Medulla oblongata (tissue), 1 donor: ENCODE measurements around the gene BCOR.

ENCODE experiments used
- DNase-seq: peaks from one replicate; pipeline ENCODE4 v3.0.0-alpha.2; 2015; ENCODE audit errors: extremely low spot score

BCOR gene

DNA sequence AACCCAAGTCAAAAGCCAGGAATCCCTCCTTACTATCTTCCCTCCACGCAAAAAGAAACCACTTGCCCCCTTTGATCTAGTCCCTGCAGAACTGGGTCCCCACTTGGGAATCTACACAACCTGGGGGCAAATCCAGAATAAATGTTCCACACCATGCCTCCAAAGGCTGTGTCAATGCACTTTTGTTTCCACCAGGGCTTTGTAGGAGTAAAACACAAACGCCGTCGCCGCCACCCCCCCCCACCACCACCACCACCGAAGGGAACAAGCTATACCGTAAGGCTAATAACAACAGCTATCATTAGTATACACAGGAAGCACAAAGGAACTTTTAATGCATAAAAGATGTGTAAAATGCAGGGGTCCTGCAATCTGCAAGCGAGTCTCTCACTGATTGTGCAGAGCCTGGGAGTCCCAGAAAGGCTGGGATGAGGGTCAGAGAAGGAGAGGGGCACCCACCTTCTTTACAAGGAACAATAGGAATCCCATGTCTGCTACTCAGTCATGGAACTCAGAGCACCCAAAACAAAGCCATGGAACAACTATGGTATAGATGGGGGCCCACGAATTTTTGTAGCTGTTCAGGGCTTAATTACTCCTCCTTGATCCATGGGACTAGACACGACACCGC, 13.2 kb downstream of the BCOR start:
- DNase-seq = no peak

DNA sequence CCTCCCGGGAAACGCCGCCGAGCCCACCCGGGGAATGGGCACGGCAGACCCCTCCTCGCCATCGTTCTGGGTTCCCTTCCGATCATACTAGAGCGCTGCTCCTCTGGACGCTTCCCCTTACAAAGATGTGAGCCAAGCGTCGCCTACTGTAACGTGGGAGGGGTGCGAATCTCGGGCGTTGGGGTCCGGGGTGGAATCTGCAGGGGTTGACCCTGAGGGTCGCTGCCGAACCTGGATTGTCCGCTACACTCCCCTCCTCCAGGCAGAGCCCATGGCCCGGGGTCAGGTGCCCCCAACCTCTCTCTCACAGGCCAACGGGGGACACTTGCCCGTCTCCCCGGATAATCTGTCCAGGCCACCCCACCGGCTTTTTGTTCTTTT, 13.8 kb downstream of the BCOR start:
- DNase-seq = no peak

DNA sequence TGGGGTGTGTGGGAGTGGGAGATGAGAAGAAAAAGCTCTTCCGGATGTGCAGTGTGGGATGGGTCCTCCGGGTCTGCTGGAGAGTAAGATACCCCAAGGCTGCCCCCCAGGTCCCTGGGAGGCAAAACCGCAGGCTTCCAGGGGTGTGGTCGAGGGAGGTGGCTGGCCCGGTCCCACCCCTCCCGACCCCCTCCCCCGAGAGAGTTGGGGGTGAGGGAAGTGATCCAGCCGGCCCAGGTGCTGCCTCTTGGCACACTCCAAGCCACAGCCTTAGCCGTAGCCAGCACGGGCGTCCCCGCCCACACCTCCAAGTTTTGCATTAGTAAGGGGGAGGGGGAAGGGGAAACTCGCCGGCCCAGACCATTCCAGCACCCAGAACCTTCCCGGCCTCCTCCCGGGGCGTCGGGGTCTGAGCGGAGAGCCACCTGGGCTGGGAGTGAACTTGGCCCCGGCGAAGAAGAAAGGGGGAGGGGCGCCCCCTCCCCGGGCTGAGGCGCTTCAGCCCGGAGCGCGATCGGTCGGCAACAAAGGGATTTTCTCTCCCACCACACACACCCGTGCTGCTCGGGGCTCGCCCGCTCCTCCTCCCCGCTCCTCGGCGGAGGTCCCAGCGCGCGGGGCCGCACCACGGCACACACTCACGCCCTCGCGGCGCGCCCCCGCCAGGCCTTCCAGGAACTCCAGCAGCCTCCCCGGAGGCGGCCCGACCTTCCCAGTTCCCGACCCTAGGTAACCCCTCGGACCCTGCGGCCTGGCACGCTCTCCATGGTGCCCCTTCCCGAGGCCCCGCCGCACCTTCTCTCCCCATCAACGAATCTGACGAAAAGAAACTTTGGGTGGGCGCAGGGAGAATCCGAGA, 14.4 kb downstream of the BCOR start:
- no peak for DNase-seq

DNA sequence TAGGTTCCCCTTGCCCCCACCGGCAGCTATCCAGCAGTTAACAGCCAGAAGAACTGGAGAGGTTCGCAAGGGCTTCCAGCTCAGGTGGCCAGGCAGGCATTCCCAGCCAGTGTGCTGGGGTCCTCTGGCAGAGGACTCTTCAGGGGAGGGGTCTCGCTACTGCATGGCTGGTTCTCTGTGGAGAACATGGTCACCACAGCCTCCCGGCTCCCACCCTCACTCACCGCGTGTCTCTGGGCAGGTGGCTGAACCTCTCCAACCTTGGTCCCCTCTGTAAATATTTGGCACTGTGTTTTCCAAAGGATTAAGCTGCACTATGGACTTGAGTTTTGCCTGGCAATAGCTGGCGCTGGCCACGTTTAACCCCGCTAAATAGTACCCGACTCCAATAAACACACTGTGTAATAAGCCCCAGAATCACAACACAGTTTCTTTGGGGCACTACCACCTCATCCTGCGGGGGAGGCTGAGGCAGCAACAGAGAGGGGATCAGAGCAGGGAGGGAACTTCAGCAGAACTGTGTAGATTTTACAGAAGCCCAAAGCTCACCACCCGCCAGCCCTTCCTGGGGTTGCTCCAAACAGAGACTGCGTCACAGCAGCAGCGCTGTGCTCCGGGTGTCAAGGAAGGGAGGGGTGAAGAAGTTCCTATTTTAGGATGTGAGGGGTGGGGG, 15.2 kb downstream of the BCOR start:
- no peak for DNase-seq

DNA sequence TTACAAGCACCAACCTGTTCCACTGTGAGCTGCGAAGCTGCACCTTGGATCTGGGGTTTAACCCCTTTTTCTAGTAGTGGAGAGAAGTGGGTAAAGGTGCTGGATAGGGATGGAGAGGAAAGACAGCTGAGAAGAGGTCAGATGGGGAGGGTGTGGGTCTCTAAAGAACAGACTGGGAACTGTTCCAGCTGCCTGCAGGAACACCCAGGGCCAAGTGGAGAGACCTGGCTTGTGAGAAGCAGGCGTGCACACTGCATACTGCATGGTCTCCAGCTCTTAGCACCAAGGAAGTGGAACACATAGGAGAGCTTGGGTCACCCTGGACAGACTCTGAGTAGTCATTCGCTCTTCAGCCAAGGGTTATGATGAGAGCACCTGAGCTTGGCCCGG, 16.1 kb downstream of the BCOR start:
- DNase-seq = no peak

DNA sequence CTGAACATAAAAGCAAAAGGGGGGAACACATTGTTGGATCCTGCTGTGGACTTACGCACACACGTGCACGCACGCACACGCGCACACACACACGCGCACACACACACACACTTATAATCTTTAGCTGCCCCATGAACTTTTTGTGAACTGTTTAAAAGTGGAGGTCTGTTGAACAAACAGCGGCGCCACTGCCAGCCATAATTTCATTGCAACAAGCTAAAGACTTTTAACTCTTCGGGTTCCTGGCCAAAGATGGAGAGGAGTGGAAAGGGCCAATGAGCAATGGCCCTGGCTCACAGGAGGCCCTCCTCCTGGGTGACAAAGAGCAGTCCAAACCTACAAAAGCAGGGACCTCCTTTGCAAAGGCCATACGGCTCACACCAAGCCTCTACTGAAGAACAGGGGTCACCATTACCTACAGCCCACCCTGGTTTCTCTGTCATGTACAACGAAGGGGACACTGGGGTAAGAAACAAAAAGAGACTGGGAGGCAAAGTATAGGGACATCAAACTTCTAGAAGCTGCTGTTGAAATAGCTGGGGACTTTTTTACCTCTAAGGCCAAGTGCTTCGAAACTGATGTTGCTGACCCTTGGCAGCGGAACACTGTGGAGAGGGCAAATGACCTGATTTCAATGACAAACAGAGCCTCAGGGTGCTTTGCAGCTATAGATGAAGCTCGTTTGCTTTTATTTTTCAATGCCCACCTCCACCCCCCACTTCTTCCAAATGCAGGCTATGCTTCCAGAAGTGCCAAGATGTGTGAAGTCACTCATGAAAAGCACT, 16.7 kb downstream of the BCOR start:
- DNase-seq = no peak

DNA sequence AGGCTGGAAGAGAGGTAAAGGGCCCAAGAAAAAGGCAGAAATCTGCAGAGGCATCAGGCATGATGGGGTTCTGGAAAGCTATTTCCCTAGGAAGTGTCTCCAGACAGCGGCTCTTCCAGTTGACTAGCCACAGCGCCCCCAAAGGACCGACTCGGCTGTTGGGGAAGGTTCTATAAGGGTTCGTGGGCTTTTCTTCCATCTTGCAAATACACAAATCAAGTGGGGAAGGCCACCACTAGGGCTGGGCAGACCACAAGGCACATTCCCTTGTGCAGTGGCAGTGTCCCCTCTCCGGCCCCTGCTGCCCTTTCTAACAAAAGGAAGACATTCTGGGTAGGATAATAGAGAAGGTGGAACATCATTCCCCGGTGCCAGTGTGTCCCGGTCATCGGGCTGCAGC, 18.2 kb downstream of the BCOR start:
- DNase-seq = no peak

DNA sequence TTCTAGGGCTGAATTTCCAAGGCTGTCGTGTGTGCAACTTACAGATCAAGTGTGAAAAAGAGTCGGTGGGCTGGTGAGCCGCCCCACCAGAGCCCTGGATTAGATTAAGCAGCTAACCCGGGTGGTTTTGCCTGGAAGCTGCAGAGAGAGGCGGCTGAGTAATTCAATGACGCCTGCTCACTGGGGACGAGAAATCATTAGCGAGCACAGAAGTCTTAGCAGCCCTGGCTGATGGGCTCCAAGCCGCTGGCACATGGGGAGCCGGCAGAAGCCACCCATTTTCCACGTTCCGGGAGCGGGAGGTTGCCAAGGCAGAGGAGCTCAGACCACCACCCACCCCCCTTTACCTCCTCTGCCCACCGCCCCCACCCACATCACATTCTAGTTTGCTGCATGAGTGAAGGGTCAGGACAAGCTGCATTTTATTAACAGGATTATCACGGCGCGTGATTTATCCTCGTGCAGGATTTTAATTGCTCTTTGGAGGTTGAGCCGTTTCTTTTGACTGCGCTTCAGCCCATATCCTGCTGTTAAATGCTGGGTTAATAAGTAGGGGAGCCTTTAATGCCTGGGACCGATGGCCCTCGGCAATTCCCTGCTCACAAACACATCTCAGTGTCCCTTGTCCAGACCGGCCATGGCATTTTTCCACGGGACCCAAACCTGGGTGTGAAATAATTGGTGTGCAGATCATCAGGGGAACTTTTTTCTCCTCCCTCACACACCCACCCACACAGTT, 19.1 kb downstream of the BCOR start:
- no peak for DNase-seq

DNA sequence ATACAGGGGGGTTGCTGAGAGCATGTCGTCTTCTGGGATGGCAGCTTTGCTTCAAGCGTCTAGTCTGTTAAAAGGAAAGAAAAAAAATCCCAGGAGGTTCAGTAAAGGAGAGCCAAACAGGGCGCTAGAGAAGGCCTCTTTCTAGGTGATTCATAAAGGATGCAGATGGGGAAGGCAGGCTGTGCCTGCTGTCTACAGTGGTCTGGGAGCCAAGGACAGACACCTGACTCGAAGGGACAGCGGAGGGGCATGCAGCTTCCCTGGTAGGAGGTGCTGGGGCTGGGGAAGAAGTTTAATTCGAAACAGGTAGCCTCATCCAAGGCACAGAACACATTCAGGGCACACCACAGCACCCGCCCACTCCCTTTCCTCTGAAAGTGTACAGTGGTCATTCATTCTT, 19.9 kb downstream of the BCOR start:
- DNase-seq = no peak

DNA sequence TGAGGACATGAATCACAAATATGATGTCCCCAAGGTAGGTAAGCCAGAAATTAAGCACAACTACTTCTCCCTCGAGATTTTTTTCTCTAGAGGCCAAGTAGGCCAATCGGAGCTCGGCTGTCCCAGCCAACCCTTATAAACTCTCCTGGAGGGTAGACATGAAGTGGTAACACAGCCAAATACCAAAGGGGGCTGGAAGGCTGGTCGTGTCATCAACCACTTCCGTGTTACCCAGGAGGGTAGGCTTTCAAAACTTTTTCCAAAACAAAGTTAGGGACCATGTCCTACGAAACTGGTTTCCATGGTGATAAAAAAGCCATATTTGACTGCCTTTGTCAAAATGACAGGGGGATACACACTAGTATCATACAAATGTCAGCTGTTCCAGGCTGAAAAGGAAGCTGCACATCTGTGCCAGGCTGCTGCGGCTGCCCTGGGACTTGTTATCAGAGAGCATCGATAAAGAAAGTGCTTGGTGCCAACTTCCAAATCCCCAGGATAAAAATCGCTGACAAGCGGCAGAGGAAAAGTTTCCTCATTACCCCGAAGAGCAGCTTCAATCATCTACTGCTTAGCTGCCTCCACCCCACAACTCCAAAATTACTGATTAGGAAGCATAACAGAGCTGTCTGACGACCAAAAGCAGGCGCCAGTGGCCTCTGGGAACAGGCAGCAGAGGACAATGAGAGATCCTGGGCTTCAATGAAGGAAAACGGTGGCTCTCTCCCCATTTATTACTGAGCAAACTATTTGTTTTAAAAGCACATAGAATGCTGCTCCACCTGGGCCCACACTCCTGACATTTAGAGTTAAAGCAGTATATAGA, 20.8 kb downstream of the BCOR start:
- DNase-seq = no peak

DNA sequence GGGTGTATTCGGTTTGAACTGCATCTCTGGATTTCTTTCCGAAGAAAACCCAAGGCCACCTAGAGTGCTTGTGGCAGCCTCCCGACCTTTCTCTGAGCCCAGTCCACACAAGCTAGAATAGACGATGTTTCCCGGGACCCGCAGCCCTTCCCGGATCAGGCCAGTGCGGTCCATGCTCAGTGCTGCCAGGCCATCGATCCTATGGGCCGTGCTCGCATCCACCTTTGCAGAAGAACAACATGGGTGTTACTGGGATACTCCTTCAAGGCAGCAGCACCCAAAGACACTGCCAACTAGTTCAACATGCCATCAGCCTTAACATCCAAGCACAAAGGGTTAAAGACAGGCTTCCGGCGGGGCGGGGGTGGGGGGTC, 22.8 kb downstream of the BCOR start:
- no peak for DNase-seq

DNA sequence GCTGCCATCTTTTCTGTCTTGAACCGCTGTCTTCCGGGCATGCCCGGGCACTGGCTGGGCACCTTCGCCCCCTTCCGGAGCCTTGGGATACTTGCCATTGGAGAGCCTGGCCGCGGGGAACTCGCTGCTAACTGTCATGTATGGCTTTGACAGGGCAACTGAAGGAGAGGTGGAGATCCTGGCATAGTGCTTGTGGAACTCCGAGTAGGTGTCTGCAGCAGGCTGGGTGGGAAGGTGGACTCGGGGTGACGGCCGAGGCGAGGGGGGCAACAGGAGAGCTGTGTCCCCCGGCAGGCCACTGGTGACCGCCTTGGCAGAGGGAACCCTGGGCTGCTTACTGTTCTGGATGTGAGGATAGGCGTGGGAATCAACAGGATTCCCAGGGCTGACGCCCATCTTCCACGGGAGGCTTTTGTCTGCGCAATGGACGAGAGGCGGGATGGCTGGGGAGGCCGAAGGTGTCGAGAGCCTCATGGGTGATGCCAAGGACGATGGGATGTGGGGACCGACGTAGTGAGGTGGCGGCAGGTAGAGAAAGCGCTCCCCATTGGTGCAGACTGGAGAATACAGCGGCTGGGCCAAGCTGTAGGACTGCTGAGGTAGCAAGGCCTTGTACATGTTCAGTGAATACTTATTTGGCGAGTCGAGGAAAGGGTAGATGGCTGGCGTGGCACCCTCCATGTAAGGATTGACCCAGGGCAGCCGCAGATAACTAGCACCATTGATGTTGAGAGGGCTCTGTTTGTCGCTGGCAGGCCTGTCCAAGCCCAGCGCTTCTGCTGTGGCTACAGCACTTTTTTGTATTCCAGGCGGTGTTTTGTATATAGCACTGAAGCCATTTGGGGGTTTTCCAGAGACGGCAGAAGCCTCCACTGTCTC, 23.4 kb downstream of the BCOR start:
- no peak for DNase-seq

DNA sequence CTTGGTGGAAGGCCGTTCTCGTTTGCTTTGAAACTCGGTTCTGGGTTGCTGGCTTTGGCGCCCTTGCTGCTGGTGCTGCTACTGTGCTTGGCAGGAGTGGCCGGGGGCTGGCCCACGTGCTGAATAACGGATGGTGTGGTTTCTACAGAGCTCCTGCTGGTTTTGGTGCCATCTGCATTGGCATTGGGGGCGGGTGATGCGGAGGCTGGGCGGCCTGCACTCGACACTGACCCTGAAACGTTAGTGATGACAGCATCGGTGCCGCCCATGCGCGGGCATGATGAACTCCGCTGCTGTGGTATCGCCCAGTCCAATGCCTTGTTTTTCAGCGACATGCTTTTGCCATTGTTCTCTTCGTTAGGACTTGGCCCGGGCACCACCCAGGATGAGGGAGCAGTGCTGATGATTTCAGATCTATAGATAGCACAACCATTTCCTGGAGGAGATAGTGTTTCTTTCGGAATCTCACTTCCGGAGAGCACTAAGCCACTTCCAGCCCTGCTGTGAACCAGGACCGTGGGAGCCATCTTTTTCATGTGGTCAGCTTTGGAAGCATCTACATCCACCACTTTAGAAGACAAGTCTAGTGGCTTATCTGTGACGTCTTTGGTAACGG, 24.2 kb downstream of the BCOR start:
- no peak for DNase-seq

DNA sequence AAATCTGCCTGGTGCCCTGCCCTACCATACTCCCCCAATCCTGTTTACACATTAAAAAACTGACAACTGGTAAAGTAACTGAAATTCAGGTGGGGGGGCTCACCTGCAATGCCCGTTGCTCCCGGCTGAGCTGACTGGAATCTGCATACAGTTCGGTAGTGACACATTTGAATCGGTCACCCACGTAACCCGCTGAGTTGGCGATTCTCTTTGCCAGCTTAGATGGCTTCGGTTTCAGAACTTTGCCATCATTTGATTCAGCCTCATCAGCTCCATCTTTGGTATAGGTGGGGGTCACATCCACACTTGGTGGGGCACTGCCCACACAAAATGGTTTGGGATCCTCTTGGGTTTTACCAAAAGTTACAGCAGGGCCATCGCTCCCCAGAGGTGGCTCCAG, 25.5 kb downstream of the BCOR start:
- DNase-seq = no peak

DNA sequence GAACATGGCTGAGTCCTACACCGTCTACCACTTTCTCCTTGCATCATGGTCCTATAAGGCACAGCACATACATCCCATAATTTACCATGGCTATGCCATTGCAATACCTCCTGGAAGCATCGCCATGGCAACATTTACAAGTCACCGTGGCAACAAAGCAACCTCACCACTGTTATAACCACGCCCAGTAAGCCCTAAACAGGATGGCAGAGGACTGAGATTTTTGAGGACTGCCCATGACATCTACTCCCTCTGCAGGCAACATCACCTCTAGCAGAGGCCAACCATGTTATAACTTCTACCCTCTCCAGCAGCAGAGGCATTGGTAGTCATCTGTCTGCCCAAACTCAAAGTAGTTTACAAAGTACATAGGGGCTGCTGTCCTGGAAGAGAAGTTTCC, 29.7 kb downstream of the BCOR start:
- DNase-seq = no peak

DNA sequence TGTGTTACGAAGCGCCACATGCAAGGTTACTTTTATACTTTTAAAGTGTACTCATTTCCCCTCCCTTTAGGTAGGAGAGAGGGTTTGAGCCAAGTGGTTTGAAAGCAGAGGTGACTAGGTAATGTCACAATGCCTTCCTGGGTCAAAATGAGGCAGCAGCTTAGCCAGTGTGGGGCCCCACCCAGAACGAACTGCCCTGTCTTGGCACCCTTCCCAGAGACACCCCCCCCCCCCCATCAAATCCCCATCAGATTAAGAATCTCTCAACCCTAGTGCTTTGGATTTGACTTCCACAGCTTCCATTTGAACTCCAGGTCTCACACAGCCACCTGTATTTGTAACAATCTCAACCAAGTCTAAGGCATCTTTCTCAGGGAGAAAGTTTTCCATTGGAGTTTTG, 31.1 kb downstream of the BCOR start:
- no peak for DNase-seq

DNA sequence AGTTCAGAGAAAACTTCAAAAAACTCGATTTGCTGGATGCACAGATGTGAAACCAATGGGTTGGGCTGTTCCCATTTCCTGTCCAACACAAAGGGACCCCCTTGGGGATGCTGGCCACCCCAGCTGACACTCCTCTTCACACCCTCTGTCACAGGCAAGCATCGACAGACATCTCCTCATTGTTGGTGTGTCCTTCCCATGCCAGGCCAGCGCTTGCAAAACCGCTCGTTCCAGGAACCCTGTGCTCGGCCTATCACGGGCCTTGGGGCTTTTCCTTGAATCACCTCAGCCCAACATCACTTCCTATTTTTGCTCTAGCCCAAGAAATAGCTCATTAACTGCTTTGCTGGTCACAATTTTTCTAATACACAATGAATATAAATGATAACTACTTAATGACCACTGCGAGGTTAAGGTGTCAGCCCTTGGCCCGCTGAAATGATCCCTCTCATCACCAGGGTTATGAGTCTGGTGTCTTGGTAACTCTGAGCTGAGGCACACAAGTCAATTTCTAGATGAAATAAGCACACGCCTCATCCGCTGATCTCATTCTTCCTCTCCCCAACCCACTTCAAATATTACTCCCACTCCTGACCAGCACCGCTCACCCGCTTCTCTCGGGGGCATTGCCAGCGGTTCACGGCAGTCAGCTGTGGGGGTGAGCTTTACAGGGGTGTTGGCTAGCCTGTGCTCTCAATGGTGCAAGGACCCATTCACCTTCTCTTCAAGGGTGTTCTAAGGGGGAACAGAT, 32.3 kb downstream of the BCOR start:
- DNase-seq = no peak

DNA sequence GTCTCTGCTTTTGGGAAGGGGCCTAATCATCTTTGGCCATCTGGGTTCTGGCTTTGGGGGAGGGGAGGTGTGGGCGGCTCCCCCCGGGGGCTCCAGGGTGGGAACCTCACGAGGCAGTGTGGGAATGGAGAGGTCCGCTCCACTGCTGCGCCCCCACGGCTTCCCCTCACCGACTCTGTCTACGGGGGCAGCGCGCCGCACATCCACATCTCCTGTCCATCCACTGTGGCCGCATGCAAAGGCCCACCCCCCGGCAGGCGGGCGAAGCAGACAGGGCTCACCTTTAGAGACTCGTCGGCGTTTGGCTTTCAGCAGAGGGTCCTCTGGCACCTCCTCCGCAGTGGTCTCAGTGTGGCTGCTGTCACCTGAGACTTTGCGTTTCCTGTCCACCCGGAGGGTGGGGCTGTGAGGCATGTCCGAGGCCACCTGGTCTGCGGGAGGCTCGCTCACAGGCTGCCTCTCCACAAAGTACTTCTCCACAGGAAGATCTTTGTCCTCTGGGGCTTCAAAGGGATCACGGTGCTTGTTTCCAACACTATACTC, 33.6 kb downstream of the BCOR start:
- no peak for DNase-seq
